Astrocyte (in vitro differentiated cells and primary cell): ENCODE results near the gene CTSF.

Experiments
- EZH2 ChIP-seq: IDR thresholded peaks from 2 replicates; pipeline ENCODE4 v1.6.1; 2012; ENCODE audit warnings: mild to moderate bottlenecking, low read length, inconsistent platforms; ENCODE audit not compliant: insufficient read depth
- TF ChIP-seq, protein P1 (sequence below): IDR thresholded peaks from 2 replicates; pipeline ENCODE4 v1.5.1; 2011; ENCODE audit warnings: low read depth, mild to moderate bottlenecking, inconsistent platforms, low read length, moderate library complexity; ENCODE audit not compliant: insufficient read depth

DNA sequence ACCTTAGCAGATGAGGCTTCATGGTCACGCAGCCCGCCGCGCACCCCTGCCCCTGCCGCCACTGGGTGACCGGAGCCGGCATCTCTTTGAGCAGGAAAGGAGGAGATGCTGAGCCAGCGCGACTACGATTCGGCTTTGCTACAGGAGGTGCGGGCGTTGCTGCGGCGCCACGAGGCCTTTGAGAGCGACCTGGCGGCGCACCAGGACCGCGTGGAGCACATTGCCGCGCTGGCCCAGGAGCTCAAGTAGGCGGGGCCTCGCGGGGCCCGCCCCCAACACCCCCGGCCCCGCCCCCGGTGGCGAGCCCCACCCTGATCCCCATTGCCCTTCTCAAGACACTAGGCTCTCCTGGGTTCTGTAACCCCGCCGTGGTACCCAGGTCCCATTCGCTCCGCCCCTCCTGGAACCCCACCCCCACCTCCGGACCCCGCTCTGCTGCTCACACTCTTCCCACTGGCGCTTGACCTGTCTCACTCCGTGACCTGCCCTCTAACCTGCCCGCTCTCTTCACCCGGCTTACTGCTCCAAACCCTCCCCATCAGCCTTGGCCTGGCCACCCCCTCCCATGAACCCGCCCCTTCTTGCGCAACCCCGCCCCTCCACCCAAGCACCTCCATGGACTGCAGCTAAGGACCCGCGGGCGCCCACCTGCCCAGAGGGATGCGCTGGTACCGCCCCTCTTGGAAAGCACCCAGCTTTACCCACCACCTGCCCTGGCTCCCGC is 9.1 kb downstream of the CTSF start:
- TF ChIP-seq, protein P1, sequence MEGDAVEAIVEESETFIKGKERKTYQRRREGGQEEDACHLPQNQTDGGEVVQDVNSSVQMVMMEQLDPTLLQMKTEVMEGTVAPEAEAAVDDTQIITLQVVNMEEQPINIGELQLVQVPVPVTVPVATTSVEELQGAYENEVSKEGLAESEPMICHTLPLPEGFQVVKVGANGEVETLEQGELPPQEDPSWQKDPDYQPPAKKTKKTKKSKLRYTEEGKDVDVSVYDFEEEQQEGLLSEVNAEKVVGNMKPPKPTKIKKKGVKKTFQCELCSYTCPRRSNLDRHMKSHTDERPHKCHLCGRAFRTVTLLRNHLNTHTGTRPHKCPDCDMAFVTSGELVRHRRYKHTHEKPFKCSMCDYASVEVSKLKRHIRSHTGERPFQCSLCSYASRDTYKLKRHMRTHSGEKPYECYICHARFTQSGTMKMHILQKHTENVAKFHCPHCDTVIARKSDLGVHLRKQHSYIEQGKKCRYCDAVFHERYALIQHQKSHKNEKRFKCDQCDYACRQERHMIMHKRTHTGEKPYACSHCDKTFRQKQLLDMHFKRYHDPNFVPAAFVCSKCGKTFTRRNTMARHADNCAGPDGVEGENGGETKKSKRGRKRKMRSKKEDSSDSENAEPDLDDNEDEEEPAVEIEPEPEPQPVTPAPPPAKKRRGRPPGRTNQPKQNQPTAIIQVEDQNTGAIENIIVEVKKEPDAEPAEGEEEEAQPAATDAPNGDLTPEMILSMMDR: no peak
- TF ChIP-seq EZH2: peak; percentile 70
